HCT116 (cell line): ENCODE data around the gene KRTAP10-1. TPM values are rescaled to one million over a fixed set of nuclear protein-coding genes. Genes with fewer than 3 reads are reported as not detected.

Experiments
- ATAC-seq: fragments of 200-7000 bp; cut with Tn5 transposase; 2 replicates; pipeline ENCODE4 v1.9.1; 2020; ENCODE audit warnings: mild to moderate bottlenecking, moderate library complexity
- BruUV-seq: library from RNA; stranded (reverse); fragments of 400-500 nt; replicated peaks from 2 replicates; lab custom pipeline; 2021; lab: Mats Ljungman, UMichigan
- CTCF ChIA-PET: fragments of 300-600 bp; sonication (Branson Sonifier 250); formaldehyde crosslinking; loops from one replicate; lab custom pipeline; 2021; ENCODE audit warnings: antibody characterized with exemption; lab: Charles Lee
- POLR2A ChIA-PET: fragments of 300-600, 350-600 bp; sonication (Branson Sonifier 250); formaldehyde crosslinking; loops from one replicate; lab custom pipeline; 2021; ENCODE audit warnings: antibody characterized with exemption; lab: Charles Lee
- RAD21 ChIA-PET, 2 experiments: fragments of 300-600 bp; sonication (Branson Sonifier 250); formaldehyde crosslinking; loops; one replicate each; lab custom pipeline; 2023; ENCODE audit warnings: low total read pairs in 2 of 2; ENCODE audit not compliant: uncharacterized antibody in 2 of 2, unreplicated experiment in 2 of 2, low non-redundant PET in 1 of 2; lab: Charles Lee
- DNase-seq: peaks from one replicate; pipeline ENCODE4 v3.0.0-alpha.2; 2010; ENCODE audit warnings: low read depth, low spot score
- H2AFZ ChIP-seq: fragments of 200-600 bp; shearing (Covaris generic), sonication (generic); 2 replicates; pipeline ENCODE4 v1.6.1; 2017; ENCODE audit warnings: low read depth, mixed run types, mixed read lengths, antibody characterized with exemption, low read length; ENCODE audit not compliant: poor library complexity, severe bottlenecking
- H3K27ac ChIP-seq: 2 replicates; pipeline ENCODE4 v1.5.1; 2012; ENCODE audit warnings: low read depth, low read length
- H3K27me3 ChIP-seq: fragments of 200-600 bp; sonication (generic); 2 replicates; pipeline ENCODE4 v1.6.1; 2016; ENCODE audit warnings: mixed run types, low read length, mixed read lengths; ENCODE audit not compliant: insufficient read depth
- H3K36me3 ChIP-seq, 2 experiments: fragments of 200-500 bp in 1 of 2; fragments of 200-600 bp in 1 of 2; sonication (Bioruptor generic) in 1 of 2; sonication (generic) in 1 of 2; 2 replicates each; pipeline versions ENCODE4 v1.5.1 to v1.6.1; 2014 to 2016; ENCODE audit warnings: low read length in 2 of 2, inconsistent platforms in 1 of 2, mixed read lengths in 1 of 2, mixed run types in 1 of 2; ENCODE audit not compliant: insufficient read depth in 2 of 2, control insufficient read depth in 1 of 2
- H3K4me1 ChIP-seq, 2 experiments: fragments of 200-600 bp in 1 of 2; sonication (generic) in 1 of 2; 2 replicates each; pipeline versions ENCODE4 v1.5.1 to v1.6.1; 2012 to 2017; ENCODE audit warnings: low read length in 2 of 2, inconsistent platforms in 1 of 2, mild to moderate bottlenecking in 1 of 2, mixed read lengths in 1 of 2, mixed run types in 1 of 2, moderate library complexity in 1 of 2; ENCODE audit not compliant: insufficient read depth in 2 of 2, control insufficient read depth in 1 of 2
- H3K4me2 ChIP-seq: fragments of 200-600 bp; sonication (generic); 2 replicates; pipeline ENCODE4 v1.6.1; 2017; ENCODE audit warnings: mixed run types, low read length, mixed read lengths
- H3K4me3 ChIP-seq, 2 experiments: fragments of 200-600 bp in 1 of 2; sonication (generic) in 1 of 2; replicated peaks in 1 of 2; 2 replicates each; pipeline ENCODE4 v1.5.1; 2011 to 2016; ENCODE audit warnings: low read length in 2 of 2, control low read depth in 1 of 2, low read depth in 1 of 2, mild to moderate bottlenecking in 1 of 2, mixed read lengths in 1 of 2, mixed run types in 1 of 2
- H3K79me2 ChIP-seq: fragments of 200-600 bp; sonication (generic); 2 replicates; pipeline ENCODE4 v1.6.1; 2017; ENCODE audit warnings: mild to moderate bottlenecking, mixed run types, low read length, moderate library complexity, mixed read lengths; ENCODE audit not compliant: insufficient read depth
- H3K9ac ChIP-seq: fragments of 200-600 bp; sonication (generic); 2 replicates; pipeline ENCODE4 v1.6.1; 2016; ENCODE audit warnings: low read length, mixed read lengths
- H3K9me2 ChIP-seq: fragments of 200-600 bp; sonication (generic), shearing (Covaris generic); 2 replicates; pipeline ENCODE4 v1.6.1; 2017; ENCODE audit warnings: mixed run types, mild to moderate bottlenecking, moderate library complexity; ENCODE audit not compliant: insufficient read depth
- H3K9me3 ChIP-seq, 2 experiments: fragments of 200-500 bp in 1 of 2; fragments of 200-600 bp in 1 of 2; sonication (Bioruptor generic) in 1 of 2; sonication (generic) in 1 of 2; 2 replicates each; pipeline ENCODE4 v1.6.1; 2014 to 2017; ENCODE audit warnings: low read length in 2 of 2, mixed read lengths in 2 of 2, inconsistent platforms in 1 of 2, low read depth in 1 of 2, mild to moderate bottlenecking in 1 of 2, mixed run types in 1 of 2, moderate library complexity in 1 of 2; ENCODE audit not compliant: control insufficient read depth in 1 of 2, insufficient read depth in 1 of 2
- H4K20me1 ChIP-seq: fragments of 200-600 bp; sonication (generic), shearing (Covaris generic); 2 replicates; pipeline ENCODE4 v1.6.1; 2017; ENCODE audit warnings: mixed run types, mild to moderate bottlenecking, moderate library complexity; ENCODE audit not compliant: insufficient read depth
- CEBPB ChIP-seq: IDR thresholded peaks from 2 replicates; pipeline ENCODE4 v1.6.1; 2012; ENCODE audit warnings: low read depth
- ELF1 ChIP-seq: IDR thresholded peaks from 2 replicates; pipeline ENCODE4 v1.6.1; 2012; ENCODE audit warnings: low read depth, borderline replicate concordance
- EZH2 ChIP-seq: fragments of 200-600 bp; sonication (generic); IDR thresholded peaks from 2 replicates; pipeline ENCODE4 v1.6.1; 2017; ENCODE audit warnings: antibody characterized with exemption, mixed run types
- FOSL1 ChIP-seq: IDR thresholded peaks from 2 replicates; pipeline ENCODE4 v1.6.1; 2012; ENCODE audit warnings: low read depth
- MAX ChIP-seq: IDR thresholded peaks from 2 replicates; pipeline ENCODE4 v1.6.1; 2012
- SIN3A ChIP-seq: IDR thresholded peaks from 2 replicates; pipeline ENCODE4 v1.6.1; 2012; ENCODE audit warnings: low read depth
- YY1 ChIP-seq: IDR thresholded peaks from 2 replicates; pipeline ENCODE4 v1.6.1; 2011; ENCODE audit warnings: low read length, low read depth, moderate library complexity, mild to moderate bottlenecking; ENCODE audit not compliant: insufficient replicate concordance; ENCODE audit errors: extremely low read depth
- ZNF274 ChIP-seq: fragments of 200-500 bp; sonication (Bioruptor generic); IDR thresholded peaks from 2 replicates; pipeline ENCODE4 v1.6.1; 2014; ENCODE audit warnings: mild to moderate bottlenecking, low read depth, low read length, inconsistent platforms
- intact Hi-C: fragments of 100-400 bp; cut with micrococcal nuclease; formaldehyde crosslinking; loops from 2 replicates; pipeline ENCODE4 v1.10.0; 2022
- total RNA-seq: library from RNA; stranded (reverse); gene quantifications from one replicate; pipeline ENCODE4 v1.2.1, GENCODE V29; 2021; ENCODE audit not compliant: unreplicated experiment
- TF ChIP-seq, protein P1 (sequence below): IDR thresholded peaks from 2 replicates; pipeline ENCODE4 v1.6.1; 2011; ENCODE audit warnings: mild to moderate bottlenecking, low read length, moderate library complexity; ENCODE audit not compliant: insufficient replicate concordance; ENCODE audit errors: extremely low read depth
- TF ChIP-seq, protein P2 (sequence below): IDR thresholded peaks from 2 replicates; pipeline ENCODE4 v1.6.1; 2012

Gene KRTAP10-1
- total RNA-seq, 1 experiment from 2014 or later = not detected

DNA sequence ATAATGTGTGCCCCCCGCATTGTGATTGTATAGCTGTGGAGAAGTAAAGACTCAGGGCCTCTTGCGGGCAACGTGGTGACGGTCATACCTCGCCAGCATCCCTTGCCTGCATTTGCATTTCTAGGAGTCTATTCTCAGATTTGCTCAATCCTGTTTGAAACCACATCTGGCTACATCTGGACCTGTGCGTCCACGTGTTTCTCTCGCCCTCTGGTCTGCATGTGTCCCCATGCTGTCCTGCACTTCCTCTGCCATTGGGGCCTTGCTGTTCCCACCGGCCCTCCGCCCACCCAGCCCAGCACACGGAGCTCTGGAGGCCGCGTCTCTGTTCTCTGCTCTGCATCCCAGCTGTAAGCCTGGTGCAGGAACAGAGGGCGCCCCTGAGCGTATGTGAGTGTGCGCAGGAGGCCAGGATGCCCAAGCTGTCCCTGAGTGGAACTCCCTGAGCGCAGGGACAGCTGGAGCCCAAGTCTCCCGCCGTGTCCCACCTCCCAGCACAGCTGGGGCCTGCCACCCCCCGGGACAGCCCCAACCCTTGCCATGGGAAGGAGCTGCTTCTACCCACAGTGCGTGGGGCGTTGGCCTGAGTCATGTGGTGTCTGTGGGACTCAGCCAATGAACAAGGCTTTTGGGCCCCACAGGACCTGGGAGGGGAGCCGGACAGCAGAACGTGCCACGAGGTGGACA lies 9.7 kb upstream of the KRTAP10-1 start:
- Histone ChIP-seq H3K27ac (no peak overlapping the region), H3K27me3 (no peaks in the 10 kb centered on the region), H3K4me1 (no peaks in the 10 kb centered on the region), H2AFZ (no peak overlapping the region), H3K4me3 (no peak overlapping the region), H3K4me2 (no peak overlapping the region), H3K79me2 (no peaks in the 10 kb centered on the region), H3K36me3 (no peaks in the 10 kb centered on the region), H3K9me2 (no peaks in the 10 kb centered on the region), H3K9ac (no peak overlapping the region), H3K9me3 (peaks cover 0 to 9% of the 10 kb centered on the region in 2 experiments; a peak in 2 of 4 replicates), H4K20me1 (no peaks in the 10 kb centered on the region)
- ATAC-seq (peak; percentile 57), DNase-seq (no peak)
- intact Hi-C loops = no loop called here
- no TSS peak for BruUV-seq
- TF ChIP-seq SIN3A (no peak), ELF1 (no peak), MAX (no peak), YY1 (no peak), CEBPB (no peak), FOSL1 (no peak), ZNF274 (no peak), EZH2 (no peak)
- TF ChIP-seq, protein P1, sequence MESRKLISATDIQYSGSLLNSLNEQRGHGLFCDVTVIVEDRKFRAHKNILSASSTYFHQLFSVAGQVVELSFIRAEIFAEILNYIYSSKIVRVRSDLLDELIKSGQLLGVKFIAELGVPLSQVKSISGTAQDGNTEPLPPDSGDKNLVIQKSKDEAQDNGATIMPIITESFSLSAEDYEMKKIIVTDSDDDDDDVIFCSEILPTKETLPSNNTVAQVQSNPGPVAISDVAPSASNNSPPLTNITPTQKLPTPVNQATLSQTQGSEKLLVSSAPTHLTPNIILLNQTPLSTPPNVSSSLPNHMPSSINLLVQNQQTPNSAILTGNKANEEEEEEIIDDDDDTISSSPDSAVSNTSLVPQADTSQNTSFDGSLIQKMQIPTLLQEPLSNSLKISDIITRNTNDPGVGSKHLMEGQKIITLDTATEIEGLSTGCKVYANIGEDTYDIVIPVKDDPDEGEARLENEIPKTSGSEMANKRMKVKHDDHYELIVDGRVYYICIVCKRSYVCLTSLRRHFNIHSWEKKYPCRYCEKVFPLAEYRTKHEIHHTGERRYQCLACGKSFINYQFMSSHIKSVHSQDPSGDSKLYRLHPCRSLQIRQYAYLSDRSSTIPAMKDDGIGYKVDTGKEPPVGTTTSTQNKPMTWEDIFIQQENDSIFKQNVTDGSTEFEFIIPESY = no peak
- TF ChIP-seq, protein P2, sequence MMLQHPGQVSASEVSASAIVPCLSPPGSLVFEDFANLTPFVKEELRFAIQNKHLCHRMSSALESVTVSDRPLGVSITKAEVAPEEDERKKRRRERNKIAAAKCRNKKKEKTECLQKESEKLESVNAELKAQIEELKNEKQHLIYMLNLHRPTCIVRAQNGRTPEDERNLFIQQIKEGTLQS = no peak
- POLR2A ChIA-PET = no interaction called here
- RAD21 ChIA-PET = no interaction called here
- CTCF ChIA-PET = no interaction called here
